ENCODE data around the gene NACA2. TPM values are rescaled to one million over a fixed set of nuclear protein-coding genes. Genes with fewer than 3 reads are reported as not detected.
A peak's percentile ranks its signal among the peaks of the same experiment; 100 is the strongest.

NACA2 gene
- total RNA-seq, 1 donor from 2014 or later, result not detected

GRCh38 chr17:61584866-61585265 is 6.2 kb downstream of the NACA2 start:
- no peak overlapping the region for H3K4me3 Mint-ChIP-seq (ENCODE audit: unreplicated experiment)
- no peaks in the 10 kb centered on the region for H3K9me3 Mint-ChIP-seq (ENCODE audit: low read depth)
- no peak overlapping the region for H3K27ac Mint-ChIP-seq (ENCODE audit: unreplicated experiment)
- H3K36me3 Mint-ChIP-seq (ENCODE audit: low read depth), result no peaks in the 10 kb centered on the region
- H3K4me1 Mint-ChIP-seq (ENCODE audit: low read depth), result no peaks in the 10 kb centered on the region
- no peak for DNase-seq (ENCODE audit: low spot score)
- peaks cover 3% of the 10 kb centered on the region for H3K27me3 Mint-ChIP-seq (ENCODE audit: low read depth)
- no peak for TF ChIP-seq CTCF (IDR thresholded peaks at IDR 0.05)

GRCh38 chr17:61584266-61584665 is 6.8 kb downstream of the NACA2 start:
- H3K27ac Mint-ChIP-seq (ENCODE audit: unreplicated experiment), result no peak overlapping the region
- no peaks in the 10 kb centered on the region for H3K9me3 Mint-ChIP-seq (ENCODE audit: low read depth)
- TF ChIP-seq CTCF (IDR thresholded peaks at IDR 0.05), result no peak
- H3K4me1 Mint-ChIP-seq (ENCODE audit: low read depth), result no peaks in the 10 kb centered on the region
- H3K27me3 Mint-ChIP-seq (ENCODE audit: low read depth), result peaks cover 3% of the 10 kb centered on the region
- DNase-seq (ENCODE audit: low spot score), result no peak
- no peak overlapping the region for H3K4me3 Mint-ChIP-seq (ENCODE audit: unreplicated experiment)
- H3K36me3 Mint-ChIP-seq (ENCODE audit: low read depth), result no peaks in the 10 kb centered on the region

DNA sequence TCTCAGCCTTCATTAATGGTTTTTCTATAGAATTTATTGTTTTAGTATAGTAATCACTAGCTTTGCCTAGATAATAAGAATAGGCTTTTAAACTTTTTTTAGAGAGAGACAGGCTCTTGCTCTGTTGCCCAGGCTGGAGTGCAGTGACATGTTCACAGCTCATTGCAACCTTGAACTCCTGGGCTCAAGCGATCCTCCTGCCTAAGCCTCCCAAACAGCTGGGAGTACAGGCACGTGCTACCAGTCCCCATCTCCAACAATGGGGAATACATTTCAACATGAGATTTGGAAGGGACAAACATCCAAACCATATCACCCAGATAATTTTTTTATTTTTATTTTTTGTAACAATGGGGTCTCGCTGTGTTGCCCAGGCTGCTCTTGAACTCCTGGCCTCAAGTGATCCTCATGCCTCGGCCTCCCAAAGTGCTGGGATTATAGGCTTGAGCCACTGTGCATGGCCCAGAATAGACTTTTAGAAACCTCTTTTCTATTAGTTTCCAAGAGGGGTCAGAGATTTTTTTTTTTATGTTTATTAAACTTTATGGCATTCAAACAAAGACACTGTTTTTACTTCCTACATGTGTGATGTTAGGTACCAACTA is 7.3 kb downstream of the NACA2 start:
- Mint-ChIP-seq H3K9me3 (ENCODE audit: low read depth) (no peaks in the 10 kb centered on the region), H3K27ac (ENCODE audit: unreplicated experiment) (no peak overlapping the region)
- TF ChIP-seq CTCF (IDR thresholded peaks at IDR 0.05), result no peak

DNA sequence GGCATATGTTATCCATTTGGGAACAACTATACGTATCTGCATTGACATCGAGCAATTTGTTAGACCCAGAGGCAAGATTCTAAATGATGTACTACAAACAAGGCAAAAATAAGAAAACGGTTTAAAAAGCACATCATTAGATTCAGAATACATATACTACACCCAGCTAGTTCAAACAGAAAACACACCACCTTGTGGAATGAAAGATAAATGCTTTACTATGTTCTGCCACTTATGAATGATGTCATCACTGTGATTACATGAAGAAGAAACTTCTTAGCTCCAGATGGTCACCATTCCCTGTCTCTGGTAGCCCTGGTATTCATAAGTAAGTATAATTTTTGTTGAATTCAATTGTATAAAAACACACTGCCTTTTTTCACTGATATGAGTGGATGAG is 7.8 kb downstream of the NACA2 start:
- H3K27me3 Mint-ChIP-seq (ENCODE audit: low read depth), result peaks cover 3% of the 10 kb centered on the region
- no peaks in the 10 kb centered on the region for H3K9me3 Mint-ChIP-seq (ENCODE audit: low read depth)
- no peaks in the 10 kb centered on the region for H3K36me3 Mint-ChIP-seq (ENCODE audit: low read depth)
- no peak for DNase-seq (ENCODE audit: low spot score)
- H3K27ac Mint-ChIP-seq (ENCODE audit: unreplicated experiment), result no peak overlapping the region
- peak; percentile 77 for TF ChIP-seq CTCF (IDR thresholded peaks at IDR 0.05)
- H3K4me3 Mint-ChIP-seq (ENCODE audit: unreplicated experiment), result no peak overlapping the region
- no peaks in the 10 kb centered on the region for H3K4me1 Mint-ChIP-seq (ENCODE audit: low read depth)

More for the DNA sequence above, 7.3 kb downstream of the NACA2 start:
- no peak for DNase-seq (ENCODE audit: low spot score)
- peaks cover 3% of the 10 kb centered on the region for H3K27me3 Mint-ChIP-seq (ENCODE audit: low read depth)
- no peaks in the 10 kb centered on the region for H3K36me3 Mint-ChIP-seq (ENCODE audit: low read depth)
- H3K4me1 Mint-ChIP-seq (ENCODE audit: low read depth), result no peaks in the 10 kb centered on the region
- no peak overlapping the region for H3K4me3 Mint-ChIP-seq (ENCODE audit: unreplicated experiment)

DNA sequence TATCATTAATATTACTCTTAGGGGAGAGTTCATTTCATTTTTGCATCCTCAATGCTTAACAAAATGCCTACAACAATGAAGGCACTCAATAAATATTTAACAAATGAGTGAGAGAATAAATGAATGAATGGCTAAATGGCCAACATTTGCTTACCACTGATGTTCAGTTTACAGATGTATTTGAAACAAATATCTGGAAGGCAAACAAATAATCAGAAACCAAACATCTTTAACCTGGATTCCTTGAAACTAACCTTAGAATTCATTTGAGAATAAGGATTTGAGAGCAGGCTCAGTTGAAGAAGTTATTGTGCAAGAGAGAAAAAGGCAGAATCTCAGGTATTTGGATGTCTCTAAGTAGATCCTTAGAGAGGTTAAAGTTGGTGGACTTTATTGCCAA is 8.4 kb downstream of the NACA2 start:
- Mint-ChIP-seq H3K4me3 (ENCODE audit: unreplicated experiment) (no peak overlapping the region), H3K36me3 (ENCODE audit: low read depth) (no peaks in the 10 kb centered on the region), H3K4me1 (ENCODE audit: low read depth) (no peaks in the 10 kb centered on the region), H3K27ac (ENCODE audit: unreplicated experiment) (no peak overlapping the region), H3K9me3 (ENCODE audit: low read depth) (no peaks in the 10 kb centered on the region), H3K27me3 (ENCODE audit: low read depth) (peaks cover 2% of the 10 kb centered on the region)
- no peak for TF ChIP-seq CTCF (IDR thresholded peaks at IDR 0.05)
- DNase-seq (ENCODE audit: low spot score), result no peak

Measured in chondrocyte (in vitro differentiated cells).